Activated T-cell treated with anti-CD3 and anti-CD28 coated beads, Interleukin-2, amount 50 U/mL, for 24 hours (primary cell): ENCODE measurements around the gene FBLN7.

Source experiments
- DNase-seq: peaks from one replicate; pipeline ENCODE4 v3.0.0-alpha.2; 2020
- H3K27ac Mint-ChIP-seq: 2 replicates; pipeline ENCODE4 v1.8.0; 2020; ENCODE audit warnings: mild to moderate bottlenecking, mixed read lengths
- H3K27me3 Mint-ChIP-seq: 2 replicates; pipeline ENCODE4 v1.8.0; 2020; ENCODE audit warnings: mixed read lengths
- H3K36me3 Mint-ChIP-seq: 2 replicates; pipeline ENCODE4 v1.8.0; 2020; ENCODE audit warnings: low read depth, mixed read lengths
- H3K4me1 Mint-ChIP-seq: 2 replicates; pipeline ENCODE4 v1.8.0; 2020; ENCODE audit warnings: low read depth, mixed read lengths
- H3K4me3 Mint-ChIP-seq: 2 replicates; pipeline ENCODE4 v1.8.0; 2020; ENCODE audit warnings: mild to moderate bottlenecking, moderate library complexity, mixed read lengths
- H3K9me3 Mint-ChIP-seq: 2 replicates; pipeline ENCODE4 v1.8.0; 2020; ENCODE audit warnings: mixed read lengths

FBLN7 gene

DNA sequence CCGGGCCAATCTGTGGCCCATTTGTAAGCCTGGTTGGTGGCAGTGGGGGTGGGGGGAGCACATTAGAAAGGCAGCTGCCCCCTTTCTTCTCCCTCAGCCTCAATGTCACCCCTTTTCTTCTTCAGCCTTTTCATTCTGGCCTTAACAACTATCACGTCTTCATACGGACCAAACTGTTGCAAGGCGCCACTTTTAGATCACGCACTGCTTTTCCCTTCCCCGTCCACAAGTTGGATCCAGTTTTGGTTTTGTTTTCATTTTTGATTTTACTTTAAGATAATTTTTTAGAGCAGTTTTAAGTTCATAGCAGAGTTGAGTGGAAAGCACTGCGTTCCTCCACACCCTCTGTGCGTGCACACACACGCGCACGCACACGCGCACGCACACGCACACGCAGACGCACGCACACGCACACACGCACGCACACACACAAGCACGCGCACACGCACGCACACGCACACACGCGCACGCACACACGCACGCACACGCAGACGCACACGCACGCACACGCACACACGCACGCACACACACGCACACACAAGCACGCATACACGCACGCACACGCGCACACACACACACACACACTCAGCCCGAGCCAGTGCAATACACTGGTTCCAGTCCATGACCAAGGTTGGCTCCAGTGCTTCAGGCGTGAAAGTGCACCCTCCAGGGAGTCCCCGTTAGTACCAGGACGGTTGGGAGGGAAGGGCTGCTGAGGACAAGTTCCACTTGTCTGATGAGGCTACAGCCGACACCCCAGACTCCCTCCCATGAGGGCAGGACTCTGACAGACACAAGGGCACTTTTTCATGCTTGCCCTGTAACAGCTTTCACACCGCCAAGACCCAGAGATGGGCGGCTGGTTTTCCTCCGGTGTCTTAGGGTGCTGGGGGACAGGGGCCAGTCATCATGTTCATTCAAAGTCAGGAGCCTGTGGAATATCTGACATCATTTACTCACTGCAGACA, 22.4 kb downstream of the FBLN7 start:
- H3K9me3 Mint-ChIP-seq: no peaks in the 10 kb centered on the region
- H3K4me3 Mint-ChIP-seq: no peak overlapping the region
- no peak for DNase-seq
- no peaks in the 10 kb centered on the region for H3K27me3 Mint-ChIP-seq
- no peaks in the 10 kb centered on the region for H3K36me3 Mint-ChIP-seq
- H3K4me1 Mint-ChIP-seq: peaks cover 21% of the 10 kb centered on the region
- no peak overlapping the region for H3K27ac Mint-ChIP-seq

DNA sequence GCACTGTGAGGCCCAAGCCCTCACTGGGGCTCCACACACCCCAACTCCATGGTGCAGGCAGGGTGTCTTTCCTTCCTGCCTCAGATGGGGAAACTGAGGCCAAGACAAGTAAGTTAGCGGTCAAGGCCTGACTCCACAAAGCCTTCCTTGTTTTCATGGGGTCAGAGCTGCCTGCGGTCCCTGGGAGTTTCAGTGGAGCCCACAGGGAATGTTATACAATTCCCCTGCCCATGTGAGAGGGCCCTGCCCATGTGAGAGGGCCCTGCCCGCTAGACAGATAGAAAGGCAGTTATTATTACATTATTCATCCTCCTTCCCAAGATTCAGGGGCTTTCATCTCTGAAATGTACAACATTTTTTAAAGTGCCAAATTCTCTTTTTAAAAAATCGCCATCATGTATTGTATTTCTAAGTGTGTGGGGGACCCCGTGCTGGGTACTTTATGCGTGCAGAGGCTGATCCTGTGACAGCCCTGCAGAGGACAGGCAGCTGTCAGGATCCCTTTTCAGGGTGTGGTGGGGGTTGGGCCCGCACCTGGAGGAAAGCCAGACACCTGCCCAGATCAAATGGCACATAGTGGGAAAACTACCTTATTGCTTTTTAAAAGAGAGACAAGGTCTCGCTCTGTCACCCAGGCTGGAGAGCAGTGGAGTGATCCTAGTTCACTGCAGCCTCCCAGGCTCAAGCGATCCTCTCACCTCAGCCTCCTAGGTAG, 23.4 kb downstream of the FBLN7 start:
- H3K27ac Mint-ChIP-seq: no peak overlapping the region
- DNase-seq: no peak
- no peak overlapping the region for H3K4me3 Mint-ChIP-seq
- H3K9me3 Mint-ChIP-seq: no peaks in the 10 kb centered on the region
- no peaks in the 10 kb centered on the region for H3K27me3 Mint-ChIP-seq
- no peaks in the 10 kb centered on the region for H3K36me3 Mint-ChIP-seq
- peaks cover 11% of the 10 kb centered on the region for H3K4me1 Mint-ChIP-seq

DNA sequence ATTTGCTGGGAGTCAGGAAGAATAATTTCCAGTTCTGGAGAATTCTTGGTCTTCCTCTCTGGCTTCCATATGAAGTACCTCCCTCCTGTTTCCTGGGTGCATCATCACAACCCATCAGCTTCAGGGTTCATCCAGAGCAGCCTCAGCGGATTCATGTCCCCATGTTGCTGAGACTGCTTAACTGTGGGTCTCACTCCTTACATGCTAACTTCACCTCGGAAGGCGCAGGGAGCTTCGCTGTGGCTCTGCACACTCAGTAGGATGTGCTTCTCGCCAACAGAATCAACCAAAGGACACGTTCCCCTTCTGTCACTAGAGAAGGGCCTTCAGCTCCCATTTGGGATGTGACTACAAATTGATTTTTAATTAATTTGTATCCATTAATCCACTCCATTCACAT, 24.2 kb downstream of the FBLN7 start:
- no peak for DNase-seq
- Mint-ChIP-seq H3K4me1 (peaks cover 13% of the 10 kb centered on the region), H3K27me3 (no peaks in the 10 kb centered on the region), H3K9me3 (no peaks in the 10 kb centered on the region), H3K27ac (no peak overlapping the region), H3K4me3 (no peak overlapping the region), H3K36me3 (no peaks in the 10 kb centered on the region)

DNA sequence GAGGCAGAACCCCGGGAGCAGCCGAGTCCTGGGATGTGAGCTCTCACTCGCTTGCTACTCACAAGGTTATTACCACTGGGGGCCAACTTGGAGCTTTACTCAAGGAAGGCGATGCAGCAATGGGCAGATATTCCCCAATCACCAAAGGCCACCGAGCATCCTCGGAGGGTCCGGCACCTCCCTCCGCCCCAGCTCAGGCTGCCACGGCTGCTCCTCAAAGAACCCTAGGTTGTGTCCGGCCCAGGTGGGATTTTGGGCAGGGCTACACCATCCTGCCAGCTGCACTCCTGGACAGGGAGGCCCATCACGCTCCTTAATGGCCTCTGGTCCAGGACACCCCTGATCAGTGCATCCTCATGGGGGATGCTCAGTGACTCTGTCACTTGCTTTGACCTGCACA, 24.8 kb downstream of the FBLN7 start:
- Mint-ChIP-seq H3K4me3 (no peak overlapping the region), H3K9me3 (no peaks in the 10 kb centered on the region), H3K27ac (no peak overlapping the region), H3K4me1 (peaks cover 11% of the 10 kb centered on the region), H3K36me3 (no peaks in the 10 kb centered on the region), H3K27me3 (no peaks in the 10 kb centered on the region)
- no peak for DNase-seq

DNA sequence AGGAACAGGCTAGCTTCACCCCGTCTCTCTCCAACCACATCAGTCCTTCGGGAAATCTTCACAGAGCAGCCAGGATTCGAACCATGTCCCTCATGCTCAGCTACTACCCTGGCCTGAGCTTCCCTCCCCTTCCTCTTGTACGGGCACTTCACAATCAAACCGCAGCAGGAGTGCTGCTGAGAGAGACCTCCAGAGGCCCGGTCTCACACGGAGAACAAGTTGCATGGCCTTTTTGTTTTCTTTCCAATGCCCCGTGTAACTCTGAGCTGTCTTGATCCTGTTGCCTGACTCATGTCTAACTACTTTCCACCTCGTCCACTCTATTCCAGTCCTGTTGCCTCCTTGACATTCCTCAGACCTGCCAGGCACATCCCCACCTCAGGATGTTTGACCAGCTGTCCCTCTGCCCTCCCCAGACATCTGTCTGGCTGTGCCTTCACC, 25.4 kb downstream of the FBLN7 start:
- DNase-seq: no peak
- Mint-ChIP-seq H3K36me3 (no peaks in the 10 kb centered on the region), H3K4me3 (no peak overlapping the region), H3K9me3 (no peaks in the 10 kb centered on the region), H3K27me3 (no peaks in the 10 kb centered on the region), H3K27ac (no peak overlapping the region), H3K4me1 (peaks cover 14% of the 10 kb centered on the region)

DNA sequence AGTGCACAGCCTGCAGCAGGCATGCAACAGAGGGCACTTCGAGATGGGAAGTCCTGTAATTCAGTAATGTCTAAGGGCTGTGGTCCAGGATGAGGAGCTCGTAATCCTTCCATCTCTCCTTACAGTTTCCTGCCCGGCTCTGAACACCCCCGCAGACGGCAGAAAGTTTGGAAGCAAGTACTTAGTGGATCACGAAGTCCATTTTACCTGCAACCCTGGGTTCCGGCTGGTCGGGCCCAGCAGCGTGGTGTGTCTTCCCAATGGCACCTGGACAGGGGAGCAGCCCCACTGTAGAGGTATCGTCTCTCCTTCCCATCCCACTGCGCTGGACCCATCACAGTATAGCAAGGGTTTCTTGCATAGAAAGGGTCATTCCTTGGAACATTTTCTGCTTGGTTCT, 26.7 kb downstream of the FBLN7 start:
- H3K27me3 Mint-ChIP-seq: no peaks in the 10 kb centered on the region
- H3K36me3 Mint-ChIP-seq: no peaks in the 10 kb centered on the region
- H3K27ac Mint-ChIP-seq: no peak overlapping the region
- DNase-seq: no peak
- H3K9me3 Mint-ChIP-seq: no peaks in the 10 kb centered on the region
- H3K4me3 Mint-ChIP-seq: no peak overlapping the region
- peaks cover 15% of the 10 kb centered on the region for H3K4me1 Mint-ChIP-seq

DNA sequence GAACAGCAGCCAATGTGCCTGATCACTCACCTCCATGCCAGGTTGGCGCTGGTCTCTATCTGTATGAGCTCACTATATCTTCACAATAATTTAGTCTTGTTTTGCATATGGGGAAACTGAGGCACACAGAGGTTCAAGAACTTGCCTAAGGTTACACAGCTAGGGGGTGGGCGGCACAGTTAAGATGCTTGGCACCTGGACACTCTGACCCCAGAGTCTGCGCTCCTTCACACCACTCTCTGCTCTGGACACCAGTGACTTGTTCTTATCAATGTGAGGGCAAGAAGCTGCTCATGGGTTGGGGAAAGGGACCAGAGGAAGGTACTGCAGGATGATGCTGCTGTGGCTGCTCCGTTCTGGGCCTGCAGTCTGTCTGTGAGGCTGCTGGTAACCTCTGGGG, 27.1 kb downstream of the FBLN7 start:
- Mint-ChIP-seq H3K27me3 (no peaks in the 10 kb centered on the region), H3K4me3 (no peak overlapping the region), H3K9me3 (no peaks in the 10 kb centered on the region), H3K36me3 (no peaks in the 10 kb centered on the region), H3K27ac (no peak overlapping the region), H3K4me1 (peaks cover 14% of the 10 kb centered on the region)
- DNase-seq: no peak

DNA sequence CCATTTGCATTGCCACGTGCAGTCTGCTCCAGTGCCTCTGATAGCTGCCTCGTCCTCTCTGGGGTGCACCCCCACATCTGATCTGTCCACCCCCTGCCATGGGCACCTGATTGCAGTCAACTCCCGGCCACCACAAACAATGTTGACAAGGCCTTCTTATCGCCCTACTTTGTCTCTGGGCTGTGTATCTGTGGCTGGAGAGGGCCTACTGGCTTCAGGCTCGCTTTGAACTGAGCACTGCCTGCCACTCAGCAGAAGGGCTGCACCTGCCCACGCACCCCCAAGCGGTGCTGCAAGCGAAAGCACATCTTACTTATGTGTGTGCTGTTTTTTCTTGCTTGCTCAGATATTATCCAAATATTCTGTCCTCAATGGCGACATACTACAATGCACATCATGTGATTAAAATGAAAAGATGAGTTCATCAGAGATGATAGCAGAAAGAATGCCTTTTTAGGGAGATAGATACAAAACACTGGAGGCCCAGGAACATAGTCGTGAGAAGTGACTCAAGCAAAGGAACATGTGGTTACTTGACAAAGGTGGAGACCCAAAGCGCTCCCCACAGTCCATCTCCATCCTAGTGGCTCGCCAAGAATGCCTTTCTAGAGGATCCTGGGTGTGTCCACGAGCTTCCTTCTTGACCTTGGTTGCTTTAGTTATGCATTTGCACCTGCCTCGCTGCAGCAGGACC, 28.8 kb downstream of the FBLN7 start:
- H3K27me3 Mint-ChIP-seq: no peaks in the 10 kb centered on the region
- H3K4me3 Mint-ChIP-seq: no peak overlapping the region
- peak; percentile 49 for DNase-seq
- H3K27ac Mint-ChIP-seq: peak overlapping the region; percentile 16
- no peaks in the 10 kb centered on the region for H3K9me3 Mint-ChIP-seq
- H3K4me1 Mint-ChIP-seq: peaks cover 12% of the 10 kb centered on the region
- no peaks in the 10 kb centered on the region for H3K36me3 Mint-ChIP-seq

DNA sequence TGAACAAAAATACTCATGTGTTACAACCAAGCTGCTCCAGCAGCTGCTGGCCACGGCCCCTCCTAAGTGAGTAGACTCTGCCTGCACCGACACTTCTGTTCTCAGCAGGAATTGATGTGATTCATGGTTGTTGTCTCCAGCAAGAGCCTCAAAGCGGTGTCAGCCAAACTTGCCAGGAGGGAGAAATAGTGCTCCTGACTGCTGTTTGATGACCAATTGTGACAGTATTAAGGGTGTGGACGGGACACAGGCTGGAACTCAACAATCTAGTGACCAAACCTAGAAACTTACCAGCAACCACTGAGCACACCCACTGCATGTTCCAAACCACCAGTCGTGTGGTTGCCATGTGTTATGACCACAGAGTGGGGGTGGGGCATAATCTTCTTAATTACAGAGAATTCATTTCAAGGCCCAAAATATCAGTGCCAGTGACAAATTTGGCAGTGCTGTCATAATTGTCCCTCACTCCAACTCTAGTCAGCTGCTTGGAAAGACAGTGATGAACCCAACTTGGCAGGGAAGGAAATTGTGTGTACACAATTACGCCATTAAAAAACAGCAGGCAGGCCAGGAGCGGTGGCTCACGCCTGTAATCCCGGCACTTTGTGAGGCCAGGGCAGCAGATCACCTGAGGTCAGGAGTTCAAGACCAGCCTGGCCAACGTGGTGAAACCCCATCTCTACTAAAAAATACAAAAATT, 30.4 kb downstream of the FBLN7 start:
- Mint-ChIP-seq H3K9me3 (no peaks in the 10 kb centered on the region), H3K27me3 (no peaks in the 10 kb centered on the region), H3K36me3 (no peaks in the 10 kb centered on the region), H3K27ac (no peak overlapping the region), H3K4me3 (no peak overlapping the region), H3K4me1 (peaks cover 19% of the 10 kb centered on the region)
- no peak for DNase-seq

DNA sequence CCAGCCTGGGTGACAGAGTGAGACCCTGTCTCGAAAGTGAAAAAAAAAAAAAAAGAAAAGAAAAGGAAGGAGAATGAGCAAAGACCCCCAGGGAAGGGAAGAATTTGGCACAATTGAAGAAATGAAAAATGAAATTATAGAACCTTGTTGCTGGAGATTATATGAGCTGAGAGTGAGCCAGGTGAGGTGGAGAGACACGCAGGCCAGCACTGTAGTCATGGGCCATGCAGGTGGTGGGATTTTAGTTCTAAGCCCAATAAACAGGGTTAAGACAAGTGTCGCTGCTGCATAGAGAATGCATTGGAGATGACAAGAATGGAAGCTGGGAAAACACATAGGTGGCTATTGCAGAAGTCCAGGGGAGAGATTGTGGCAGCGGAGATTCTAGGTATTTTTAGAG, 32.3 kb downstream of the FBLN7 start:
- no peaks in the 10 kb centered on the region for H3K9me3 Mint-ChIP-seq
- no peak overlapping the region for H3K4me3 Mint-ChIP-seq
- DNase-seq: no peak
- no peak overlapping the region for H3K27ac Mint-ChIP-seq
- H3K4me1 Mint-ChIP-seq: peaks cover 33% of the 10 kb centered on the region
- H3K36me3 Mint-ChIP-seq: no peaks in the 10 kb centered on the region
- no peaks in the 10 kb centered on the region for H3K27me3 Mint-ChIP-seq

DNA sequence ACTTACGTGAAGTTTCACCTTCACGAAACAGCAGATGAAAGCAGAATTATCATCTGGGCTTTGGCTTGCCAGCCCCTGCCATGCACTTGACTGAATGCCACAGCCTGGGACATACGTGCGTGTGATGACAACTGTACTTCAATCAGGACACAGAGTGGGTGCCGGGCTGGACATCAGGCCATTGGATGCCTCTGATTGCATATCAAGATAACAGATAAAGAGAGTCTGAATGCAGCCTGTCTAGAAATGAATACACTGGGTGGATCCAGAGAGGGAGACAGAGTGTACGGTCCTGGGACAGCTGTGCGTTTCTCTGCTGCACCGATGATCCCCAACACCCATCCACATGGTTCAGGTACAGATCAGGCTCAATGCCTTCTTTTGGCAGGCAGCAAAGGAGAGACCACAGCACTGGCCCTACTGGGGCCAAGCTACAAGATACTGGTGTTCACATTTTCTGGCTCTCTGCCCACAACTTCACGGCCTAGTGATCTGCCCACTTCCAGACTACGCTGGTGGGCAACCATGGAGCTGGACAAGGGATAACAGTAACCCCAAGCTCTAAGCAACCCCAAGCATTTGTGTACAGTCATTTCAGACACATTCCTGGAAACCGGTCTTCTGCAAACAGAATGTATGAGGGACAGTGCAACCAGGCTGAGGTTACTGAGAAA, 35.6 kb downstream of the FBLN7 start:
- Mint-ChIP-seq H3K27me3 (no peaks in the 10 kb centered on the region), H3K4me3 (no peak overlapping the region), H3K4me1 (peaks cover 28% of the 10 kb centered on the region), H3K27ac (peak overlapping the region; percentile 58), H3K9me3 (no peaks in the 10 kb centered on the region), H3K36me3 (no peaks in the 10 kb centered on the region)
- DNase-seq: no peak

DNA sequence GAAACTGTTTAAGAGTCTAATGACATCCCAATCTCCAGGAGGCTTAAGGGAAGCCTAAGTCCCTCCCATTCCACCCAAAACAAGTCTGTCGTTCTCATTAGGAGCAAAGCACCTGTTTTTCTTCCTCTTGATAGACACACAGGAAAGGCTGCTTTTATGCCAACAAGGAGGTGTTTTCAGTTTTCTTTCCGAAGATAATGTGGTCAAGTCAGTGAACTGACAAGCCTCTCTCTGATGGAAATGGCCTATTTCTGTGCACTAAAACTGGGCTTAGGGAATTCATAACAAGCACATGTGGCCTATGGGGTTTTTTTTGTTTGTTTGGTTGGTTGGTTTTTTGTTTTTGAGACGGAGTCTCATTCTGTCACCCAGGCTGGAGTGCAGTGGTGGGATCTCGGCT, 36.2 kb downstream of the FBLN7 start:
- peaks cover 28% of the 10 kb centered on the region for H3K4me1 Mint-ChIP-seq
- H3K36me3 Mint-ChIP-seq: no peaks in the 10 kb centered on the region
- no peak overlapping the region for H3K27ac Mint-ChIP-seq
- H3K4me3 Mint-ChIP-seq: no peak overlapping the region
- no peaks in the 10 kb centered on the region for H3K27me3 Mint-ChIP-seq
- no peaks in the 10 kb centered on the region for H3K9me3 Mint-ChIP-seq
- no peak for DNase-seq

DNA sequence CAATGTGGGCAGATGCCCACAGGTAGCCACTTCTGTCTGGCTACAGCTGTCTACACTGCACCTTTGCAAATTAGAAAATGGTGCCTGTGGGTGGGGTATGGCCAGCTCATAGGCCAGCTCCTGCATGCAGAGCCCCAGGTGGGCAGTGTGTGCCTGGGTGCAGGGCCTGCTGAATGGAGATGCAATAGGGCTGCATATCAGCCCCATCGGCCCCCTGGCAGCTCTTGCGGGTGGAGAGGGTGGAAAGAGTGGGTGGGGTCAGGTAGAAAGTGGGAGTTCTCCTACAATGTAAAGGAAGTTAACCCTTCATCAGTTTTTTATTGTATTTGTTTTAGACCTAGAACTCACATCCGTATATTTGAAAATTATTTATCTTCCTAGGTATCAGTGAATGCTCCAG, 37.1 kb downstream of the FBLN7 start:
- H3K9me3 Mint-ChIP-seq: no peaks in the 10 kb centered on the region
- H3K4me1 Mint-ChIP-seq: peaks cover 36% of the 10 kb centered on the region
- no peaks in the 10 kb centered on the region for H3K27me3 Mint-ChIP-seq
- H3K4me3 Mint-ChIP-seq: no peak overlapping the region
- no peak for DNase-seq
- no peak overlapping the region for H3K27ac Mint-ChIP-seq
- no peaks in the 10 kb centered on the region for H3K36me3 Mint-ChIP-seq
